OCI-LY1 (cell line): ENCODE data around the gene TMEM186.
"Not testable (repeated sequence)": the region's sequence is repeated elsewhere in the genome, so short reads cannot be mapped to it uniquely, and the experiment has no call there.

ENCODE experiments used
- H2AFZ ChIP-seq: fragments of 200-600 bp; sonication (generic), shearing (Covaris generic); 2 replicates; pipeline ENCODE4 v1.6.0; 2014; ENCODE audit warnings: antibody characterized with exemption, mild to moderate bottlenecking, low read length
- H3F3A ChIP-seq: fragments of 200-600 bp; sonication (generic), shearing (Covaris generic); 2 replicates; pipeline ENCODE4 v1.6.0; 2014; ENCODE audit warnings: mild to moderate bottlenecking, antibody characterized with exemption, low read length, moderate library complexity; ENCODE audit not compliant: insufficient read depth
- H3K27ac ChIP-seq: fragments of 200-600 bp; sonication (generic); 2 replicates; pipeline ENCODE4 v1.5.1; 2014; ENCODE audit warnings: low read length, mixed run types, mild to moderate bottlenecking, low read depth; ENCODE audit not compliant: poor library complexity, severe bottlenecking
- H3K27me3 ChIP-seq: fragments of 200-600 bp; sonication (generic); 2 replicates; pipeline ENCODE4 v1.6.0; 2014; ENCODE audit warnings: antibody characterized with exemption, mild to moderate bottlenecking, low read length, moderate library complexity; ENCODE audit not compliant: insufficient read depth
- H3K36me3 ChIP-seq: fragments of 200-600 bp; sonication (generic); 2 replicates; pipeline ENCODE4 v1.6.1; 2014; ENCODE audit warnings: mild to moderate bottlenecking, antibody characterized with exemption, low read length, moderate library complexity, mixed read lengths; ENCODE audit not compliant: insufficient read depth
- H3K4me1 ChIP-seq: fragments of 200-600 bp; sonication (generic); 2 replicates; pipeline ENCODE4 v1.5.1; 2014; ENCODE audit warnings: mild to moderate bottlenecking, low read length, moderate library complexity; ENCODE audit not compliant: insufficient read depth, severe bottlenecking
- H3K4me2 ChIP-seq: fragments of 200-600 bp; sonication (generic), shearing (Covaris generic); 2 replicates; pipeline ENCODE4 v1.6.1; 2014; ENCODE audit warnings: low read length
- H3K4me3 ChIP-seq: fragments of 200-600 bp; sonication (generic); 2 replicates; pipeline ENCODE4 v1.5.1; 2014; ENCODE audit warnings: low read length, low read depth, mild to moderate bottlenecking, mixed read lengths; ENCODE audit not compliant: poor library complexity, severe bottlenecking
- H3K79me2 ChIP-seq: fragments of 200-600 bp; shearing (Covaris generic); 2 replicates; pipeline ENCODE4 v1.6.1; 2016; ENCODE audit warnings: mixed run types, low read length, mixed read lengths; ENCODE audit not compliant: insufficient read depth
- H3K9ac ChIP-seq: fragments of 200-600 bp; sonication (generic), shearing (Covaris generic); 2 replicates; pipeline ENCODE4 v1.6.1; 2014; ENCODE audit warnings: mild to moderate bottlenecking, low read length, mixed read lengths
- H3K9me2 ChIP-seq: fragments of 200-600 bp; sonication (generic), shearing (Covaris generic); 2 replicates; pipeline ENCODE4 v1.6.1; 2014; ENCODE audit warnings: low read depth, mild to moderate bottlenecking, low read length, mixed read lengths
- H3K9me3 ChIP-seq: fragments of 200-600 bp; shearing (Covaris generic); 2 replicates; pipeline ENCODE4 v1.6.1; 2014; ENCODE audit warnings: low read length, mixed read lengths
- H4K20me1 ChIP-seq: fragments of 200-600 bp; sonication (generic), shearing (Covaris generic); 2 replicates; pipeline ENCODE4 v1.6.0; 2016; ENCODE audit warnings: mild to moderate bottlenecking, low read length; ENCODE audit not compliant: insufficient read depth
- EZH2 ChIP-seq: fragments of 200-600 bp; sonication (generic), shearing (Covaris generic); IDR thresholded peaks from 2 replicates; pipeline ENCODE4 v1.8.0; 2017; ENCODE audit warnings: borderline replicate concordance, mixed run types, mild to moderate bottlenecking, antibody characterized with exemption, low read length, moderate library complexity, mixed read lengths
- TF ChIP-seq, protein P1 (sequence below): fragments of 200-600 bp; sonication (generic), shearing (Covaris generic); IDR thresholded peaks from 2 replicates; pipeline ENCODE4 v1.5.1; 2017; ENCODE audit warnings: mild to moderate bottlenecking, antibody characterized with exemption, low read length, moderate library complexity, mixed read lengths

Gene TMEM186

GRCh38 chr16:8804313-8804712, 6.9 kb upstream of the TMEM186 start:
- Histone ChIP-seq H3K27ac (no peak overlapping the region), H3F3A (no peaks in the 10 kb centered on the region), H3K9me2 (no peaks in the 10 kb centered on the region), H3K9me3 (no peaks in the 10 kb centered on the region), H4K20me1 (0 out of 2 replicates have a peak, but pooled peaks cover 3% of the 10 kb centered on the region), H2AFZ (no peak overlapping the region), H3K36me3 (peaks cover 91% of the 10 kb centered on the region), H3K9ac (no peak overlapping the region), H3K4me1 (peaks cover 9% of the 10 kb centered on the region), H3K4me3 (no peak overlapping the region), H3K4me2 (no peak overlapping the region), H3K79me2 (peaks cover 21% of the 10 kb centered on the region), H3K27me3 (no peaks in the 10 kb centered on the region)
- no peak for TF ChIP-seq EZH2
- TF ChIP-seq, protein P1, sequence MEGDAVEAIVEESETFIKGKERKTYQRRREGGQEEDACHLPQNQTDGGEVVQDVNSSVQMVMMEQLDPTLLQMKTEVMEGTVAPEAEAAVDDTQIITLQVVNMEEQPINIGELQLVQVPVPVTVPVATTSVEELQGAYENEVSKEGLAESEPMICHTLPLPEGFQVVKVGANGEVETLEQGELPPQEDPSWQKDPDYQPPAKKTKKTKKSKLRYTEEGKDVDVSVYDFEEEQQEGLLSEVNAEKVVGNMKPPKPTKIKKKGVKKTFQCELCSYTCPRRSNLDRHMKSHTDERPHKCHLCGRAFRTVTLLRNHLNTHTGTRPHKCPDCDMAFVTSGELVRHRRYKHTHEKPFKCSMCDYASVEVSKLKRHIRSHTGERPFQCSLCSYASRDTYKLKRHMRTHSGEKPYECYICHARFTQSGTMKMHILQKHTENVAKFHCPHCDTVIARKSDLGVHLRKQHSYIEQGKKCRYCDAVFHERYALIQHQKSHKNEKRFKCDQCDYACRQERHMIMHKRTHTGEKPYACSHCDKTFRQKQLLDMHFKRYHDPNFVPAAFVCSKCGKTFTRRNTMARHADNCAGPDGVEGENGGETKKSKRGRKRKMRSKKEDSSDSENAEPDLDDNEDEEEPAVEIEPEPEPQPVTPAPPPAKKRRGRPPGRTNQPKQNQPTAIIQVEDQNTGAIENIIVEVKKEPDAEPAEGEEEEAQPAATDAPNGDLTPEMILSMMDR: no peak

GRCh38 chr16:8803733-8804132, 6.3 kb upstream of the TMEM186 start:
- H3K4me3 ChIP-seq, H3K9me2 ChIP-seq, H3K27me3 ChIP-seq, H4K20me1 ChIP-seq, H3K9me3 ChIP-seq, H3K9ac ChIP-seq, H3F3A ChIP-seq, H2AFZ ChIP-seq, H3K4me2 ChIP-seq, H3K27ac ChIP-seq: not testable (repeated sequence)
- H3K4me1 ChIP-seq: peaks cover 15% of the 10 kb centered on the region
- H3K36me3 ChIP-seq: peaks cover 87% of the 10 kb centered on the region
- H3K79me2 ChIP-seq: peaks cover 27% of the 10 kb centered on the region

GRCh38 chr16:8801701-8802100, 4.3 kb upstream of the TMEM186 start:
- no peaks in the 10 kb centered on the region for H3K9me3 ChIP-seq
- no peak overlapping the region for H2AFZ ChIP-seq
- no peaks in the 10 kb centered on the region for H3K27me3 ChIP-seq
- H3K4me2 ChIP-seq: no peak overlapping the region
- no peak overlapping the region for H3K4me3 ChIP-seq
- 0 out of 2 replicates have a peak, but pooled peaks cover 3% of the 10 kb centered on the region for H4K20me1 ChIP-seq
- H3K36me3 ChIP-seq: peaks cover 67% of the 10 kb centered on the region
- H3F3A ChIP-seq: no peaks in the 10 kb centered on the region
- H3K4me1 ChIP-seq: peaks cover 23% of the 10 kb centered on the region
- no peak overlapping the region for H3K27ac ChIP-seq
- H3K79me2 ChIP-seq: peaks cover 43% of the 10 kb centered on the region
- H3K9me2 ChIP-seq: no peaks in the 10 kb centered on the region
- TF ChIP-seq, protein P1: no peak
- TF ChIP-seq EZH2: no peak
- no peak overlapping the region for H3K9ac ChIP-seq

GRCh38 chr16:8798535-8799157, 1.2 kb upstream of the TMEM186 start:
- no peak overlapping the region for H2AFZ ChIP-seq
- peaks cover 47% of the 10 kb centered on the region for H3K79me2 ChIP-seq
- H4K20me1 ChIP-seq: no peaks in the 10 kb centered on the region
- H3K9me2 ChIP-seq: no peaks in the 10 kb centered on the region
- peak overlapping the region; percentile 96 for H3K4me3 ChIP-seq
- H3K27me3 ChIP-seq: no peaks in the 10 kb centered on the region
- H3K9ac ChIP-seq: peak overlapping the region; percentile 92
- peaks cover 44% of the 10 kb centered on the region for H3K36me3 ChIP-seq
- H3K9me3 ChIP-seq: no peaks in the 10 kb centered on the region
- no peak for TF ChIP-seq EZH2
- TF ChIP-seq, protein P1: no peak
- H3K4me1 ChIP-seq: peaks cover 34% of the 10 kb centered on the region
- peak overlapping the region; percentile 12 for H3K27ac ChIP-seq
- H3K4me2 ChIP-seq: peak overlapping the region; percentile 71
- no peaks in the 10 kb centered on the region for H3F3A ChIP-seq
